GM12873 (cell line): ENCODE data around the gene UQCRC1.

Source experiments
- CTCF ChIP-seq: IDR thresholded peaks from 2 replicates; pipeline ENCODE4 v1.5.1; 2012; ENCODE audit warnings: low read depth, mild to moderate bottlenecking, moderate library complexity, low read length, control low read depth; ENCODE audit not compliant: insufficient read depth; ENCODE audit errors: missing control alignments

The UQCRC1 gene

GRCh38 chr3:48639944-48640606 is 30.6 kb upstream of the UQCRC1 start:
- TF ChIP-seq CTCF: no peak

- no peak for TF ChIP-seq CTCF
Measured at GRCh38 chr3:48637305-48637704, 27.9 kb upstream of the UQCRC1 start.

- TF ChIP-seq CTCF: no peak
Measured at GRCh38 chr3:48636149-48636655, 26.8 kb upstream of the UQCRC1 start.

GRCh38 chr3:48635222-48636021 is 26.0 kb upstream of the UQCRC1 start, which contains the start of gene SLC26A6:
Gene SLC26A6, minus strand, starts transcription at chr3:48635461. Its CDS starts 68 bp downstream, at chr3:48635393.
- peak; percentile 88 for TF ChIP-seq CTCF

GRCh38 chr3:48634661-48635221 is 25.3 kb upstream of the UQCRC1 start:
- no peak for TF ChIP-seq CTCF

GRCh38 chr3:48633743-48634142 is 24.3 kb upstream of the UQCRC1 start:
- TF ChIP-seq CTCF: no peak

- no peak for TF ChIP-seq CTCF
Measured at GRCh38 chr3:48633256-48633655, 23.8 kb upstream of the UQCRC1 start.
